Lower leg skin (tissue), 4 donors: ENCODE measurements around the gene RGS16. TPM values are rescaled to one million over a fixed set of nuclear protein-coding genes. Genes with fewer than 3 reads are reported as not detected.

Experiments used
- DNase-seq, 2 donors: peaks; one replicate each; pipeline ENCODE4 v3.0.0-alpha.2; 2019; ENCODE audit warnings: low spot score in 2 of 2
- H3K4me3 ChIP-seq: fragments of 200-600 bp; sonication (generic); 2 replicates; pipeline ENCODE4 v1.5.1; 2017; ENCODE audit warnings: mild to moderate bottlenecking, low read depth; ENCODE audit not compliant: poor library complexity, severe bottlenecking
- CTCF ChIP-seq, 3 donors: fragments of 450-650 bp; IDR thresholded peaks; one replicate each; pipeline ENCODE4 v1.5.1; 2016; ENCODE audit warnings: antibody characterized with exemption in 3 of 3, mild to moderate bottlenecking in 3 of 3, moderate library complexity in 2 of 3
- POLR2A ChIP-seq, 2 donors: fragments of 450-650 bp; IDR thresholded peaks; one replicate each; pipeline ENCODE4 v1.6.1; 2016 to 2017; ENCODE audit warnings: antibody characterized with exemption in 2 of 2, mild to moderate bottlenecking in 1 of 2, moderate library complexity in 1 of 2
- WGBS, 2 donors: methylation state at CpG; one replicate each; pipeline ENCODE4 v1.1.5; 2018; 5-methylcytosine and 5-hydroxymethylcytosine counted together
- intact Hi-C: fragments of 100-400 bp; cut with DNase I; formaldehyde crosslinking; loops from one replicate; pipeline ENCODE4 v1.15.0; 2023; ENCODE audit warnings: low total_unique reads
- total RNA-seq, 4 donors: library from RNA; depleted of rRNA; stranded (reverse); fragments of >200 nt; gene quantifications; one replicate each; pipeline ENCODE4 v1.1.0, GENCODE V29; 2016

Gene RGS16
- total RNA-seq: 1 to 10 TPM in 2 of 4 donors, under 1 TPM in 1, not detected in 1; 0.37 to 1.2 (median 1.1) TPM

DNA sequence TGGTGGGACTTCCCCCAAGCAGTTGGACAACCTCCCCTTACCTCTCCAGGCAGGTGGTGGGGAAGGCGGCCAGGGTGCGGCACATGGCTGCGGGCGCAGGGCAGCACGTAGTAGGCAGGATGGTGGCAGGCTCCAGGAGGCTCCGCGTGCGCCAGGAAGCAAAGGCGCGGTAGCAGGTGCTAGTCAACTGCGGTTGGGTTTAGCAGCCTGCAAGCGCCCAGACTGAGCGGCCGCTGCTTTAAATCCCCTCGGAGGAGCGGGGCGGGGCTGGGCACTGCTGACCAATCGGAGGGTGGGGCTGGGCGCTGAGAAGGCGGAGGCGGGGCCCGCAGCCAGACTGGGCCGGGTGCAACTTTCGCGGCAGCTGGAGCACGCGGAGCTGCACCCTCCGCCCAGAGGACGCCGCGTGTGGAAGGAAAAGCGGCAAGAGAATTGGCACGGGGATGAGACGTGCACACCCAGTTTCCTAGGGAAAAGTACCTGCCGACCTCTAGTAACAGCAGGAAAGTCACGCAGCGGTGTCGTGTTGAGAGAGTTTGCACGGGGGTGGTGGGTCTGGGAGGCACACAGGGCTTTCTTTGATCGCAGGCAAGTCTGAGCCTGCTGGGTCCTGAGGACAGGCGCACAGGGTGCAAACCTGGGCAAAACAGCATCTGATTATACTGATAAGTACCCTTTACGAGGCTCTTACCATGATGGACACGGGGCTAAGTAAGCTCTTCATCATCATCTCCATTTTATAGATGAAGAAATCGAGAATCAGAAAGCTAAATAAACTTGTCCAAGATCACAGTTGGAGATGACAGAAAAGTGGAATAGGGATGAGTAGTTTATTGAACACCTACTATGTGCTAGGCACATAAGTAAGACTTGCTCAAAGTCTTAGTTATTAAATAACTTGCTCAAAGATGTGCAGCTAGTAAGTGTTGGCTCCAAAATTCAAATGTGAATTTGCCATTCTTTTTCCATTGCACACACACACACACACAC is at the start of gene RGS16:
RGS16 (minus strand) TSS at position 215 of the 990 bp plus-strand sequence; CDS start at position 85, 130 bp downstream.
- H3K4me3 ChIP-seq: no peak within 1 kb of the TSS
- intact Hi-C loops: loop anchor here (5.0 kb wide), 1 partner anchor 522 kb away; no protein-coding TSS in a partner anchor
- 4 to 5% methylated on average over 39 to 40 of the region's 44 CpGs for WGBS, 2 donors
- peak; percentile 92 to 99 for DNase-seq
- no peak for TF ChIP-seq CTCF (IDR thresholded peaks at IDR 0.05)
- peak in 1 of 2 donors; percentile 6 for TF ChIP-seq POLR2A (IDR thresholded peaks at IDR 0.05)

- WGBS, 2 donors: 93 to 95% methylated on average over 2 of the region's 2 CpGs
- no peak overlapping the region for H3K4me3 ChIP-seq
- DNase-seq: no peak
- intact Hi-C loops: no loop called here
- no peak for TF ChIP-seq CTCF (IDR thresholded peaks at IDR 0.05)
Observed at GRCh38 chr1:182653986-182654385, 49.8 kb upstream of the RGS16 start.

- 55 to 97% methylated on average over 3 of the region's 3 CpGs for WGBS, 2 donors
- TF ChIP-seq CTCF (IDR thresholded peaks at IDR 0.05) (no peak), POLR2A (IDR thresholded peaks at IDR 0.05) (no peak)
- no peak overlapping the region for H3K4me3 ChIP-seq
- intact Hi-C loops: no loop called here
- no peak for DNase-seq
Observed at GRCh38 chr1:182652933-182653332, 48.7 kb upstream of the RGS16 start.

DNA sequence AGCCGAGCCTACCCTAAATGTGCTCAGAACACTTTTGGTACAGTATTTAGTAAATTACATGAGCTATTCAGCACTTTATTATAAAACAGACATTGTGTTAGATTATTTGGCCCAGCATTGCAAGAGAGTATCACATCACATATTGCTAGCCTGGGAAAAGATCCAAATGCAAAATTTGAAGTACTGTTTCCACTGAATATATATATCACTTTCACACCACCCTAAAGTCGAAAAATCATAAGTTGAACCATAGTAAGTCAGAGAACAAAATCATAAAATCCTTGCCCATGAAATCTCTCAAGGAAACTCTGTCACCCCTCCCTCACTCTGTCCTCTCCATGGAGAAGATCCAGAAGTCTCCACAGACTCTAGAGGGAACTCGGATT is 47.1 kb upstream of the RGS16 start:
- WGBS, 2 donors: 61 to 69% methylated on average over 3 of the region's 3 CpGs
- DNase-seq: no peak
- no peak overlapping the region for H3K4me3 ChIP-seq
- intact Hi-C loops: no loop called here
- no peak for TF ChIP-seq POLR2A (IDR thresholded peaks at IDR 0.05)
- no peak for TF ChIP-seq CTCF (IDR thresholded peaks at IDR 0.05)

GRCh38 chr1:182650678-182651338 is 46.6 kb upstream of the RGS16 start:
- intact Hi-C loops: no loop called here
- no peak overlapping the region for H3K4me3 ChIP-seq
- 78 to 80% methylated on average over 6 of the region's 6 CpGs for WGBS, 2 donors
- DNase-seq: no peak
- TF ChIP-seq CTCF (IDR thresholded peaks at IDR 0.05): no peak
- TF ChIP-seq POLR2A (IDR thresholded peaks at IDR 0.05): no peak
